Mucosa of descending colon (tissue), 3 donors: ENCODE results near the gene RELT. TPM values are rescaled to one million over a fixed set of nuclear protein-coding genes. Genes with fewer than 3 reads are reported as not detected.
A peak's percentile ranks its signal among the peaks of the same experiment; 100 is the strongest.

Source experiments
- ATAC-seq: fragments of 200-7000 bp; cut with Tn5 transposase; one replicate; pipeline ENCODE4 v1.9.1; 2020; ENCODE audit warnings: mild to moderate bottlenecking, moderate library complexity
- DNase-seq, 3 donors: peaks; one replicate each; pipeline ENCODE4 v3.0.0-alpha.2; 2020
- H3K36me3 ChIP-seq: fragments of 200-600 bp; one replicate; pipeline ENCODE4 v1.8.0; 2021; ENCODE audit warnings: low read depth, mild to moderate bottlenecking
- H3K4me1 ChIP-seq: fragments of 200-600 bp; one replicate; pipeline ENCODE4 v1.8.0; 2021; ENCODE audit warnings: low read depth, mild to moderate bottlenecking
- H3K4me3 ChIP-seq: fragments of 200-600 bp; one replicate; pipeline ENCODE4 v1.8.0; 2021; ENCODE audit warnings: mild to moderate bottlenecking
- H3K9me3 ChIP-seq: fragments of 200-600 bp; one replicate; pipeline ENCODE4 v1.8.0; 2021; ENCODE audit warnings: mild to moderate bottlenecking
- CTCF ChIP-seq: fragments of 200-600 bp; IDR thresholded peaks from one replicate; pipeline ENCODE4 v1.8.0; 2022; ENCODE audit warnings: antibody characterized with exemption, mild to moderate bottlenecking
- intact Hi-C, 2 donors: fragments of 100-400 bp; cut with DNase I in 1 of 2; cut with micrococcal nuclease in 1 of 2; formaldehyde crosslinking; loops; one replicate each; pipeline versions ENCODE4 v1.11.0 to v1.11.1; 2022; cut with DNase I, micrococcal nuclease
- total RNA-seq, 3 donors: library from RNA; stranded (reverse); fragmentation: NEBNext Ultra II Directional in 2 of 3; extraction: Animal tissue kit (Norgen Biotek cat#: 25700) in 2 of 3; gene quantifications; one replicate each; pipeline versions ENCODE4 v1.2.1 to v1.2.4, GENCODE V29; 2021 to 2023
- donor health status: DM: no; HTN: no; CAD: no; lungs with moderate emphysema.
- donor health status: DM: no; HTN: no; CAD: no.
- donor health status: DM: no; HTN: yes; CAD: no.

The RELT gene
- total RNA-seq, 3 donors from 2014 or later: 2.3 to 4.7 (median 4.4) TPM

DNA sequence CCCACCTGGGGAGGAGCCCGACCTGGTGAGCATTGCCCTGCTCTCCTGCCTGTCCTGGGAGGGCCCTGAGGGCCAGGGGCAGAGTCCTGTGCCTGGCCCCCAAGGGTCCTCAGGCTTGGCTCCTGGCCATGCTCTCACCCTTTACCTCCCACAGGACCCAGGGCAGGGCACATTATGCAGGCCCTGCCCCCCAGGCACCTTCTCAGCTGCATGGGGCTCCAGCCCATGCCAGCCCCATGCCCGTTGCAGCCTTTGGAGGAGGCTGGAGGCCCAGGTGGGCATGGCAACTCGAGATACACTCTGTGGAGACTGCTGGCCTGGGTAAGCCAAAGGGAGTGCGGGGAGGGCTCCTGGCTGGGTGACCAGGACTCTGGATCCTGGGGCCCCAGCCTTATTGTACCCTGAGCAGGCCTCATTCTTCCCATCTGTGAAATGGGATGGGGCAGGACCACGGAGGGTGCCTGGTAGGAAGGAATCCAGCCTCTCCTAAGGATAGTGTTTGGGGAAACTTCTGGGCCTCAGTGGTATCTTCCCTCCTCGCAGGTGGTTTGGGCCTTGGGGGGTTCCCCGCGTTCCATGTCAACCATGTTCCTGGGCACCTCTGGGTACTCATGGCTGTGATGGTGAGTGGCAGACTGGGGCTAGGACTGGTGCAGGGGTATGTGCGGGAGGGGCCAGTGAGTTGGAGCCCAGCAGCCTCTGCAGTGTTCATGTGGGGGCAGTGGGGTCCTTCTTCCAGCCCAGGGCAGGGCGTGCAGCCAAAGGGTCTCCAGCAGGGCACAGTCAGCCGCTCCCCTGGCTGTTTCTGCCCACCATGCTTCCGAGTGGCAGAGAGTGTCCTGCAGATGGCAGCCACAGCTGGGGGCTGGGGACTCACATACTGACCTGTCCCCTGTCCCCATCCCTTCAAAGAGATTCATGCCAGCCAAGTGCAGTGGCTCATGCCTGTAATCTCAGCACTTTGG lies 14.7 kb downstream of the RELT start:
- no peak for ATAC-seq
- Histone ChIP-seq H3K9me3 (no peaks in the 10 kb centered on the region), H3K4me3 (no peak overlapping the region), H3K36me3 (no peaks in the 10 kb centered on the region), H3K4me1 (no peaks in the 10 kb centered on the region)
- peak in 1 of 3 donors; percentile 15 for DNase-seq
- no peak for TF ChIP-seq CTCF
- intact Hi-C loops: no loop called here

DNA sequence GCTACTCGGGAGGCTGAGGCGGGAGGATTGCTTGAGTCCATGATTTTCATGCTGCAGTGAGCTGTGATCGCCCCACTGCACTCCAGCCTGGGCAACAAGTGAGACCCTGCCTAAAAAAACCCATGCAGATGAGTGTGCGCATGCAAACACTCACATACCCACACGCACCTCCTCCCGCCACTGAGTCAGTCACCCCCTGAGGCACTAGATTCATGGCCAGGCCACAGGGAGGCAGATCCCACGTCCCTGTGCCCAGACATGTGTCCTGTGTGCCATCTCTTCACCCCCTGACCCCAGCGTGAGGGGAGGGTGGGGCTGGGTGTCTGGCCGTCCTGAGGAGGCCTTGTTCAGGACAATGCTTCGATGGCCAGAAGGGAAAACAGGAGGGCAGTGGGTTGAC lies 15.5 kb downstream of the RELT start:
- DNase-seq (no peak), ATAC-seq (no peak)
- no peak for TF ChIP-seq CTCF
- no peaks in the 10 kb centered on the region for H3K36me3 ChIP-seq
- H3K4me1 ChIP-seq: no peaks in the 10 kb centered on the region
- H3K4me3 ChIP-seq: no peak overlapping the region
- intact Hi-C loops: no loop called here
- H3K9me3 ChIP-seq: no peaks in the 10 kb centered on the region

DNA sequence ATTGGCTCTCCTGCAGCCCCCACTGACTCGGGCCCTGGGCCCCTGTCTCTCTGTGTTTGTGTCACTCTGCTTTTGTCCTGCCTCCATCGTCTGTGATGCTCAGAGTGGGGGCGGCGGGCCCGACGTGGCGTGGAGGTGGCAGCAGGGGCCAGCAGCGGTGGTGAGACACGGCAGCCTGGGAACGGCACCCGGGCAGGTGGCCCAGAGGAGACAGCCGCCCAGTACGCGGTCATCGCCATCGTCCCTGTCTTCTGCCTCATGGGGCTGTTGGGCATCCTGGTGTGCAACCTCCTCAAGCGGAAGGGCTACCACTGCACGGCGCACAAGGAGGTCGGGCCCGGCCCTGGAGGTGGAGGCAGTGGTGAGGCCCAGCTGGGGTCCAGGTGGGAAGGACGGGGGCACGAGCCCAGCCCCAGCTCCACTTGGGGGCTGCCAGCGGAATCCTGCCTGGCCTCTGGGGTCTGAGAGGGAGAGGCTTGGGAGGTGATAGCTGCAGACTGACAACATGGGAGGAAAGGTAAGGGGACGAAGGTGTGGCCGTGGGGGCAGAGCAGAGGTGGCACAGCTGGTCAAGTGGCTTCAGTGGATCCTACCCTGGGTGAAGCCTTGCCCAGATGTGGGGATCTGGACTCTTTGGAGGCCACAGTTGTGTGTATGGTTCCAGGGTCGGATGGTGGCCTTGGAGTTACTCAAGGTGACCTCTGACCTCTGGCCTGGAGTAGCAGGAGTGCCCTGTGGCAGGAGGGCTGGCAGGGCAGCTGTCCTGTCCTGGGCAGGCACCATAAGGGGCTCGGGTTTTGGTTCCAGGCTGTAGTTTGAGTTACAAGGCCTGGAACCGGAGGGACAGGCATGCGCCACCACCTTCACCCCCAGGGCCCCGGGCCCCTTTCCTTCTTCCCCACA lies 16.2 kb downstream of the RELT start:
- TF ChIP-seq CTCF: no peak
- no peak overlapping the region for H3K4me3 ChIP-seq
- DNase-seq: peak in 2 of 3 donors; percentile 22 to 28
- intact Hi-C loops: no loop called here
- H3K9me3 ChIP-seq: no peaks in the 10 kb centered on the region
- H3K4me1 ChIP-seq: no peaks in the 10 kb centered on the region
- H3K36me3 ChIP-seq: no peaks in the 10 kb centered on the region
- no peak for ATAC-seq

- Histone ChIP-seq H3K4me3 (no peak overlapping the region), H3K36me3 (no peaks in the 10 kb centered on the region), H3K9me3 (no peaks in the 10 kb centered on the region), H3K4me1 (no peaks in the 10 kb centered on the region)
- ATAC-seq (no peak), DNase-seq (peak in 1 of 3 donors; percentile 17)
- intact Hi-C loops: no loop called here
- no peak for TF ChIP-seq CTCF
Measured at GRCh38 chr11:73393011-73393380, 16.8 kb downstream of the RELT start.

- Histone ChIP-seq H3K36me3 (no peaks in the 10 kb centered on the region), H3K4me3 (no peak overlapping the region), H3K9me3 (no peaks in the 10 kb centered on the region), H3K4me1 (no peaks in the 10 kb centered on the region)
- DNase-seq (peak; percentile 42 to 90 (median 81)), ATAC-seq (peak; percentile 82)
- intact Hi-C loops: no loop called here
- TF ChIP-seq CTCF: peak; percentile 45
Measured at GRCh38 chr11:73393479-73394415, 17.5 kb downstream of the RELT start.
